Stimulated activated CD8-positive, alpha-beta memory T cell treated with anti-CD3 and anti-CD28 coated beads, Interleukin-7, amount 100 ng/mL, for 4 hours (primary cell): Measurements from ENCODE around the gene MSGN1.

Source experiments
- DNase-seq, 2 donors: peaks; one replicate each; pipeline ENCODE4 v3.0.0-alpha.2; 2020; ENCODE audit warnings: low read depth in 2 of 2

MSGN1 gene, protein sequence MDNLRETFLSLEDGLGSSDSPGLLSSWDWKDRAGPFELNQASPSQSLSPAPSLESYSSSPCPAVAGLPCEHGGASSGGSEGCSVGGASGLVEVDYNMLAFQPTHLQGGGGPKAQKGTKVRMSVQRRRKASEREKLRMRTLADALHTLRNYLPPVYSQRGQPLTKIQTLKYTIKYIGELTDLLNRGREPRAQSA

DNA sequence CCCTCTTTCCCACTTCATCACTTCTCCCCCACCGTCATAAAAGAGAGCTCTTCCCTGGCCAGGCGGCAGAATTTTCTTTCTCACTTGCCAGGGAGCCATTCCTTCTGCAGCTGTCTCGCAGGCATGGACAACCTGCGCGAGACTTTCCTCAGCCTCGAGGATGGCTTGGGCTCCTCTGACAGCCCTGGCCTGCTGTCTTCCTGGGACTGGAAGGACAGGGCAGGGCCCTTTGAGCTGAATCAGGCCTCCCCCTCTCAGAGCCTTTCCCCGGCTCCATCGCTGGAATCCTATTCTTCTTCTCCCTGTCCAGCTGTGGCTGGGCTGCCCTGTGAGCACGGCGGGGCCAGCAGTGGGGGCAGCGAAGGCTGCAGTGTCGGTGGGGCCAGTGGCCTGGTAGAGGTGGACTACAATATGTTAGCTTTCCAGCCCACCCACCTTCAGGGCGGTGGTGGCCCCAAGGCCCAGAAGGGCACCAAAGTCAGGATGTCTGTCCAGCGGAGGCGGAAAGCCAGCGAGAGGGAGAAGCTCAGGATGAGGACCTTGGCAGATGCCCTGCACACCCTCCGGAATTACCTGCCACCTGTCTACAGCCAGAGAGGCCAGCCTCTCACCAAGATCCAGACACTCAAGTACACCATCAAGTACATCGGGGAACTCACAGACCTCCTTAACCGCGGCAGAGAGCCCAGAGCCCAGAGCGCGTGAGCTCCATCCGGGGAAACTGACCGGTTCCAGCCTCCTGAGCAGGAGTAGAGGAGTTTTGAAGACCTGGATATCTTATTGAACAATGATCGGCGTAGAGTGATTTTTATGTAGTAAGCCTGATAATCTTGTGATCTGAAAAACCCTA is at the start of gene MSGN1:
TSS of gene MSGN1 (plus strand) at position 65 of the 850 bp plus-strand sequence. CDS start at position 124, 59 bp downstream.
- DNase-seq: no peak

DNA sequence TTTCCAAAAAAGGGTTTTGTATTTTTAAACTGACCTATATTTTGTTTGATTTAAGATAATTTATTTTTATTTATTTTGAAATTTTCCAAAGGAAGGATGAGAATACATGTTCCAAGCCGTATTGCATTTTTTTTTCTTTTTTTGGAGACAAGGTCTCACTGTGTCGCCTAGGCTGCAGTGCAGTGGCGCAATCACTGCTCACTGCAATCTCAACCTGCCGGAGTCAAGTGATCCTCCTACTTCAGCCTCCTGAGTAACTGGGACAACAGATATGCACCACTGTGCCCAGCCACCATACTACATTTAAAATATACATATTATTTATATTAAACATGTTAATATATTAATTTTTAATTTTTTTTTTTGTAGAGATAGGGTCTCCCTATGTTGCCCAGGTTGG is 47.4 kb upstream of the MSGN1 start:
- DNase-seq: no peak

DNA sequence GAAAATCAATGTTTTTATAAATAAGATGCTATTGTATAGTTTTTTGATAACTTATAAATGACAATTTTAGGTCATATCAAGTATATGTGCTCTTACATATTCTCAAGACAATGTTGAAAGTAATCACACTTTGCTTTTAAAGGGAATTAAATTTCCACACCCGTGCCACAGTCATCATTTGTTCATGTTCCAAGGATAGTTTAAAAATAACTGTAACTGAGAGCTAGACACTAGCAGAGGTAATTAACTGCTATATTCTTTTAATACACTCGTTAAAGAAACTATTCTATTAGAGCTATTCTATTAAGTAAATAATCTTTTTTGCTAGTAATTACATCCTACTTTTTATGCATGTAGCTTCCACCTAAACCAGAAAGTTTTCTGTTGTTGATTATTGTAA is 44.3 kb upstream of the MSGN1 start:
- DNase-seq: no peak

DNA sequence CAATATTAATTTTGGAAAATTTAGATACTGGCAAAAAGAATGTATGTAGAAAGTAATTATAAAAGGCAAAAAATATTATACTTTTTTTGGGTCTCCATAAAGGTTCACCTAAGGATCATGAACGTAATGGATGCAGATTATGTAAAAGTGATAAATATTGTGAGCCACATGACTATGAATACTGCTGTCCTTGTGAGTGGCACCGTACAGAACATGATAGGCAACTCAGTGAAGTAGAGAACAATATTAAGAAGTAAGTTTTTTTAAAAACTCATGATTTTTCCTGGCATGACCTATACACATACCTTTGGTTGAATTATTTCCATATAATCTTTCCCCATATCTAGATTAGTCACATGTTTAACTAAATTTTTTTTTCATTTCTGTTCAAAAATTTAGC is 43.7 kb upstream of the MSGN1 start:
- no peak for DNase-seq

DNA sequence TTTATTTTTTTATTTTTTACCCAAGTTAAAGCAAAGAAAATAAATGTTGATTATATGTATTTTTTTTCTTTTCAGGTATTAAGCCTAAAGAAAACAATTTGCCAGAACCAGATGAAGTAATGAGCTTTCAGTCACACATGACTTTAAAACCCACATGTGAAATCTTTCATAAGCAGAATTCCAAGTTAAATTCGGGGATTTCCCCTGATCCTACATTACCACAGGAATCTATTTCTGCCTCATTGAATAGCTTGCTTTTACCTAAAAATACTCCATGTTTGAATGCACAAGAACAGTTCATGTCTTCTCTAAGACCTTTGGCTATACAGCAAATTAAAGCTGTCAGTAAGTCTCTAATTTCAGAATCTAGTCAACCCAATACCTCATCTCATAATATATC is 35.7 kb upstream of the MSGN1 start:
- no peak for DNase-seq

DNA sequence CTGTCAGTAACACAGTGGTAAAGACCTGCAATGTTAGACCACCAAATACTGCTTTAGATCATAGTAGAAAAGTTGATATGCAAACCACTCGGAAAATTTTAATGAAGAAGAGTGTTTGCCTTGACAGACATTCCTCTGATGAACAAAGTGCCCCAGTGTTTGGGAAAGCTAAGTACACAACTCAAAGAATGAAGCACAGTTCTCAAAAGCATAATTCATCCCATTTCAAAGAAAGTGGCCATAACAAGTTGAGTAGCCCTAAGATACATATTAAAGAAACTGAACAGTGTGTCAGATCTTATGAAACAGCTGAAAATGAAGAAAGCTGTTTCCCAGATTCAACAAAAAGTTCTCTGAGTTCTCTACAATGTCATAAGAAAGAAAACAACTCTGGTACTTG is 34.8 kb upstream of the MSGN1 start:
- DNase-seq: no peak

DNA sequence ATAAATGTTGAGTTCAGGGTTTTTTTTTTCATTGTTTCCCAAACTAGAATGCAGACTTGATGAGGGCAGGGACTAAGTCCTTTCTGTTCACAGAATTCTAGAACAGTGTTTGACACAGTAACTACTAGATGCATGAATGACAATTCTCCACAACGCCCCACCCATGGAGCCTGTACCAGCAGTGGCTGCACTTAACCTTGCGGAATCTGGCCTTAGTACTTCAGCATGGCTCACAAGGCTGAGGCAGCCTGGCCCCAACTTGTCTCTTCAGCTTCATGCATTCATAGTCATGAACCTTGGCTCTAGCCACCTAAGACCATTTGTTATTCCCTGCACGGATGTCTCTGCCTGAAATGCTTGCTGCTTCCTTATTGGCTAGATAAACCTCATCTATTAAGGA is 29.5 kb upstream of the MSGN1 start:
- no peak for DNase-seq

DNA sequence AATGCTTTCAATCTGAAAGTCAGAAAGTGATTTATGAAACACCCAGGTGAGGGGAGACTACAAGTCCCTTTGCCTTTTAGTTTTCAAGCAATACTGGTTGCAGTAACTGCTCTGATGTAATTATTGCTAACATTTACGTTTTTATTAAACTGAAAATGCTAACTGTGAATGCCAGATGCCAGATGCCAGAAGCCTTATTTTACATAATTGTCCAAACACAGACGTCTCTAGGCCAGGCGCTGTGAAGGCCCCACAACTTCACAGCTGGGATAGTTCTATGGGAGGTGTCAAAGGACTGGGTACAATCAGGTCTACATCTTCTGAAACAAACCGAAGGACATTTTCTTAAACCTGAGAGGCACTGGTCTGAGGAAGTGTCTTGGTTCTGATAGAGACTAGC is 27.5 kb upstream of the MSGN1 start:
- no peak for DNase-seq

DNA sequence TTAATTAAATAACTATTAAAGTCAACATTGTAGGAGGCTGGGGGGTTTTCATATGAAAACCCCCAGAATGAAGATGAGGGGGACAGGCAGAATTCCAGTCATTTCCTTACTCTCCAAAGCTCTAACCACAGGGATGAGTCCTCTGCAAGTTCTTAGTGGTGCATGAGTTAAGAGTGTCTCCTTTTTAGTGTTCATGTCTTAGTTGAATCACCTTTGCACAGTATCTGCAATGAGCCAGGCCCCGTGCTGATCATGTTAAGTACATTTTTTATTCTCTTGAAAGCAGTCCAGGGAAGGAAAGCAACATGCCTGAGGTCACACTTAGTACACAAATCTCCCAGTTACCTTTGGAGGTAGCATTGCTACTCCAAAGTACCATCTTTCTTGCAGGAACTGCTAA is 25.7 kb upstream of the MSGN1 start:
- no peak for DNase-seq

DNA sequence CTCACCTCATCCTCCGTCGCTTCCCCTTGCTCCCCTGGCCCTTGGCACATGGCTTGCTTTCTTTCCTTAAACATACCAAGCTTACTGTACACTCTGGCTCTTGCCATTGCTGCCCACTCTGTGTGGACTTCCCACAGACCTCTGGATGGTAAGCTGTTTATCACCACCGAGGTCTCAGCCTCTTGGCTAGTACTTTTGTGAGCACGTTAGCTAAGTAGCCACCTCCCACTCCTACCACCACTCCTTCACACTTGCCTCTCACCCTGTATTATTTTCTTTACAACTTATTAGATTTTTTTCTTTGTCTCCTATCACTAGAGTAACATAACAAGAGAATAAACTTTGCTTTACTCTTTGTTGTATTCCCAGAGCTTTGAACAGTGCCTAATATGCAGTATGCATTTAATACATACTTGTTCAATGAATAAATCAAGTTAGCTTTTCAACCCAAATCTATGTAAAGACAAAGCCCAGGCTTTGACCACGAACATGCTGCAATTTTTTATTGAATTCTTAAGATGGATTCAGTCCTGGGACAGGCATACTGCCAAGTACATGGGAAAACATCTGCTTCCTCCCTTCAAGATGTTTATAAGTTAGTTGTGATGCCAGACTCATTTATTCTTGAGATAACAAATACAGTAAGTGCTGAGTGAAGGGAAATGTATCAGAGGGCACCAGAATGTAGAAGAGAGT is 25.0 kb upstream of the MSGN1 start:
- DNase-seq: no peak

DNA sequence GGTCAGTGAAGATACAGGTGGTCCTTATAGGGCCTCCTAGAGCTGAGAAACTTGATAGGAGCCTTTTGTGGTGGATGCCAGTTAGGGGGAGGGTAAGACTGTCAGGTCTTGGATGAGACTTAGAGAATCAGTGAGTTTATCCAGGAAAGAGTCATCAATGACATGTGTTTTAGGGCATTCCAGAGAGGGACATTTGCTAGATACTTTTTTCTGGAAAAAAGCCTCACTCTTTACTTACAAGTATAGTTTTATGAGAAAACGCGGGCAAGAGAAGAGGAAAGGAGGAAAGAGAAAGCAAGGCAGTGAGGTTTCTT is 24.5 kb upstream of the MSGN1 start:
- no peak for DNase-seq

DNA sequence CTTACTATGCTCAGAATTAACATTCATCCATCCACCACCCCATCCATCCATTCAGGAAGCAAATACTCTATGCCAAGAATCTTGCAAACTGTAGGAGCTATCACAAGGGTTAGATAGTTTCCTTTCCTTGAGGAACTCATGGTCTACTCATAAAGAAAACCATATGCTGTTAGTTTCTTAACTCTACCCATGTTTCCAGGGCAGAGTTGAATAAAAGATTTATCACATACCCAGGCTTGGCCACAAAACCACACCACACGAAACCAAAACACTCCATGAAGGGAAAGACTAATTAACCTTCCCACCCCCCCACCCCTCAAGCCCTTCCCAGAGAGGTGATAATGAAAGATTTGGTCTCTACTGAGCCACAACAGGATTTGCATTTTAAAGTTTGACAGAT is 23.7 kb upstream of the MSGN1 start:
- DNase-seq: no peak

DNA sequence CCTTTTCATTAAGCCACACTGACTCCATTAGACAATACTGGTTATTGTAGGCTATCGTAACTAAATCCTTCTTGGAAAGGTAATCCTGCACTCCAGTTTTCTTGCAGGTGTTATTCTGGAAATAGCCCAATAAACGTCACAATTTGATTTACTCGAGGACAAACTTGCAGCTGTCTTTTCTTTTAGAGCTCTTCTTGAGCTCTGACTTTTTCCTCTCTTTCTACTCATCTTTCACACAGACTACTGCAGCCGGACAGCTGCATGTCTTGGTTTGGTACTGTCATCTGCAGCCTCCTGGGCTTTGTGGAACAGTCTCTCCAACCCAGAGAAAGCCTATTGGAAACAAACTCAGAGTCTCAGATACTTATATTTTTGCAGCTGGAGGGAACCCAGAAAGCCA is 23.0 kb upstream of the MSGN1 start:
- DNase-seq: no peak

DNA sequence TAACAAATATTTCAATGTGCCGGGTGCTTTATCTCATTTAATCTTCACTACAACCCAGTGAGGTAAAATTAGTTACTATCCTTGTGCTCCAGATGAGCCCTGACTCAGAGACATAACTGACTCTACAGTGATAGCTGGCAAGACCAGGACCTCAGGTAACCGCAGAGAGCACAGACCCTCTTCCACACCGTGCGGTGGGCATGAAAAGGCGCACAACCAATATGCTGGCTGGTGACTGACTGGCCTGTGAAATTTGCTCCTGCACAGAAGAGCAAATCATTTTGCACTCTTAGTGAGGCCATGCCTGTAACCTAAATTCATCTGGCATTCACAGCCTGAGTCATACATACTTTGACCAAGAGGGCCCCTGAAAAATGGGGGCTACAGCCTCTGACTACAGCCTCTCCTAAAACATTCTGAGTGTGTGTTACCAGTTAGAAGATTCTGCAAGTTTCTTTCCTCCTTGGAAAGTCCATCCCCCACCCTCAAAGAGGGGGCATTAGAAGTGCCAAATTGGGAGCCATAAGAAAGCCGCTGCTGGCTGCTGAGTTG is 22.4 kb upstream of the MSGN1 start:
- DNase-seq: no peak

DNA sequence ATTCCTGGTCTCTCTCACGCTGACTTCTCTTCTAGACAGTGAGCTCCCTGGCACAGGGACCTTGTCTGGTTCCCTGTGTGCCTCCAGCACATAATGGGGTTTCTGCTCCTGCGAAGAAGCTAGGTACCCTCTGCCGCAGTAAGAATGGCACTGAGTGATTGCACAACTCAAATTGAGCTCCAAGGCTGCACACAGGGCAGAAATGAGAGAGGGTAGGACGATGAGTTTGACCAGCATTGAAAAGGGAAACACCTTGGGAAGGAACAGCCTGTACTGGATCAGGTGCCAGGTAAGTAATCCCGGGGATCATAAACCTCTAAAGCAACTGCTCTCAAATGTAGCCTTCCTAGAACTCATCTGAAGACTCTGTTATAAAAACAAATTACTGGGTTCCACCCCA is 21.0 kb upstream of the MSGN1 start:
- DNase-seq: no peak

DNA sequence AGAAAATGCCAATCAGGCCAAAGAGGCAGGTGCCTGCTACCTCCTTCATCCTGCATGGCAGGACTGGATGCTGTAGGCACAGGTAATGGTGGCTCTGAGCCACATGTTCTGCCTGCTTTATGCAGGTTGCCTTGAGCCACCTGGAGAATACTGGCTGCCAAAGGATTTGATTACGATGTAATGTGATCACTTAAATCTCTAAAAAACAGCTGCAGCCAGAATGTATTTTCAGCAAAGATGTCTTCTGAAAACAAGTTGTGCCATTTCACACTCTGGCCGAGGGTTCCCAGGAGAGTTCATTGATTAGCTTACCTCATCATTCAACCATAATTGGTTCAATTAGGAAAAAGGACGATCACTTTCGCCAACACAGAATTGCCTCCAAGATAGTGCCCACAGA is 17.9 kb upstream of the MSGN1 start:
- no peak for DNase-seq

DNA sequence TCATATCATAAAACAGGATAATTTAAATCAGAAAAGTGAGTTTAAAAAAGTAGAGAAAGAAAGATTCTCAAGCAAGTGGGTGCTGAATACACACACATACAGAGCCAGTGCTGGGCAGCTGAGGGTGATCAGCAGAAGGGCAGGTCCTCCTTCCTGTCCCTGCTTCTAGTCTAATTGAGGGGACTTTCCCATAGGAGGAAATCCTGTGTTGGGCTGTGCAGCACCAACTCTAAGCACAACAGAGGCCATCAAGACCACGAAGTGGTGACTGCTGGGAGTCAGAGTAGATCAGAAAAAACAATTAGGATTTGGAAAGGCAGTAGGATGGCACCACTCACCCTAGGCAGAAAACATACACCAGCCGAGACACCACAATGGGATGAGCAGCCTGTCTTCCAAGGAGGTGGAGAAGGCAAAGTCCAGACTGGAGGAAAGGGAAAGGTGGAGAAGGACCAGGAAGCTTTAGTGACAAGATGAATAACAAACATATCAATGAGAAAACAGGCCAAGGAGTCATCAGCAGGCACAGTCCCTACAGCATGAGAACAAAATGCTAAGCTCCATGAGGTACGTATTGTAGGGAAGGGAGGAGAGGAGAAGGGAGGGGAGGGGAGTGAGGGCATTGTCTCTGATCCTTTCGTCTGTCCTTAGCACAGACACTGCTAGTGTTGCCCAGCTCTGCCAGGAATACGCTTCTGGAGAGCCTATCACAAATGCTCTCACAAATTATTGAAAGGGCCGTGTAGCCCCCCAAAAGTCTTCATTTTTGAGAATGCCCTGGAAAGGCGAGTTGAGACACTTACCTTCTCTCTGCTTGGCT is 16.7 kb upstream of the MSGN1 start:
- no peak for DNase-seq

DNA sequence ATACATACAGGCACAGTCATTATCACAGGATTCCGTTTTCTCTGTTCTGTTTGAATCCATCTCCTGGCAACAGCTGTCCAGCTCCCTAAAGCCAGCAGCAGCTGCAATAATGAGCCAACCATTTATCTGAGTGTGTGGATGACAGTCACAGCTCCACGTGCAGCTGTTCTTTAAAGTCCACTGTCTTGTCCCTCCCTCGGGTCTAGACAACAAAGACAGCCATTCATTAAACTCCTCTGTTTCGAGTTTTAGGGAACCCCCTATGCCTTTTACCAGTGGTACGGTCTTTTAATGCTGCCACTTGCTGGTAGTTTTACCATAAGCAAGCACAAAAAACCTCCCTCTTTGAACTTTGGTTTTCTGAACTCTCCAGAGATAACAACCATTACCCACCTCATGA is 16.0 kb upstream of the MSGN1 start:
- no peak for DNase-seq

DNA sequence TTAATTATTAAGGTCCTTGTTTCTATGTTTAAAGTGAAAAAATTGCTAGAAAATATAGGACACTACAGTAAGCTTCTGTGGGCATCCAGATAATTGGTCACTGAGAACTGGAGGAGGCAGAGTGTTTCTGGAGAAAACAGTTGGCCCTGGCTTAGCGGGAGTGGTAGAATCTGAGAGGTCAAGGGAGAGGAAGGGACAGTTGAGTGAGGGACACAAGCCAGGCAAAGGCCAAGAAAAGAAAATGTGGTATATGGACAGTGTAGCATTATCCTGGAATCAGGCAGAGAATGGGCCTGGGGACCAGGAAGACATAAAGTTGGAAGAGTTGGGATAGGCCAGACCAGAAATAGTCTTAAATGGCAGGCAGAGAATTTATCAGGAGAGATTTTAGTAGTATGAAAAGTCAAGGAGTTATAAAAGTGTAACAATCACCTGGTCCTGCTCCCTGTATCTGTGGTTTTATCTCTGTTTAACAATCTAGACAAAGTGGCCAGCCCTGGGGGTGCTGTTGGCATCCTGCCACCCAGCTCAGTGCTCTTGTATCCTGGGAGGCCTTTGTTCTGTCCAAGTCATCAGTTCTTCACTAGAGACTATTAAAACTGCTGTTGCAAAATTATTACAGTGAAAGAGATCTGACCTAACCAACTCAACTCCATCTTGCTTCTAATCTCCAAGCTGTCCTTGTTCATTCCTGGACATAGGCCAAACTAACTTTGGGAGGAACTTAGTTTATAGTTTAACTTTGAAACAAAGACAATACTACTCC is 15.4 kb upstream of the MSGN1 start:
- no peak for DNase-seq

DNA sequence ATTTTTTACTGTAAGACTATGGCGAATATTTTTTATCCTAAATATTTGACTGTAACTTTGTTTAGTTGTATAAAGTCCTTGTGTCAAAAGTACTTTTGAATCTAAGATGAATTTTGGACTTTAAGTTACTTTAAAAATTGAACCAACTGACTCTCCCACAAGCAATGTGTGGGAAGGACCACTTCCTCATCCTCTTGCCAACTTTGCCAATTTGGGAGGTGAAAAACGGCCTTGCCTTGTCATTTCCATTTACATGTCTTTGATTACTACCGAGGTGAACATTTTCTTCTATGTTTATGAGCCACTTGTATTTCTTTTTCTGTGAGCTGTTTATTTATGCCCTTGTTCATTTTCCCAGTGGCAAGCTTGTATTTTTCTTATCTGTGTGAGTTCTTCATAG is 12.8 kb upstream of the MSGN1 start:
- no peak for DNase-seq

DNA sequence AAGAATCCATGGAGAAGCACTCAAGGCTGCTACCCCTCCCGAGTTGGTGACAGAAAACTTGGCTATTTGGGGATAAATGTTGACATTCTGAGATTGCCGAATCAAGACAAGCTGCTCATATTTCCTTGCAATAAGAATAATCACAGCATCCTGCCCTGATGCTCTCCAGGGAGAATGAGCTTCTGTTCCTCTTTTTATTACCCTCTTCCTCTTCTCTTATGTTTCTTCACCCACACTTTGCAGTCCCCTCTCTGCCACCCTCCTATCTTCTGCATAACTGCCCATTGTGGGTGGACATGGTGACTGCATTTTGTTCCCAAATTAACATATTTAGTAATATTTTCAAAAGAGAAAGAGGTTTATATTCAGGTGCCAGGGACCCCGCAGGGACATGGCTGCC is 11.9 kb upstream of the MSGN1 start:
- no peak for DNase-seq
